DND-41 (cell line): ENCODE data around the gene ARL8B.
A peak's percentile ranks its signal among the peaks of the same experiment; 100 is the strongest.
"Not testable (repeated sequence)": the region's sequence is repeated elsewhere in the genome, so short reads cannot be mapped to it uniquely, and the experiment has no call there.

Experiments used
- ATAC-seq: fragments of 200-7000 bp; cut with Tn5 transposase; 3 replicates; pipeline ENCODE4 v1.9.1; 2021; ENCODE audit warnings: low read depth; ENCODE audit not compliant: insufficient read depth
- DNase-seq: peaks from one replicate; pipeline ENCODE4 v3.0.0-alpha.2; 2020
- H2AFZ ChIP-seq: 2 replicates; pipeline ENCODE4 v1.6.0; 2012; ENCODE audit warnings: low read depth, low read length
- H3K27ac ChIP-seq: 2 replicates; pipeline ENCODE4 v1.5.1; 2012; ENCODE audit warnings: low read length, inconsistent platforms
- H3K27me3 ChIP-seq: fragments of 200-600 bp; sonication (generic); 2 replicates; pipeline ENCODE4 v1.6.0; 2012; ENCODE audit warnings: low read length, mild to moderate bottlenecking, inconsistent platforms; ENCODE audit not compliant: insufficient read depth, poor library complexity
- H3K36me3 ChIP-seq: 2 replicates; pipeline ENCODE4 v1.5.1; 2012; ENCODE audit warnings: low read length, inconsistent platforms; ENCODE audit not compliant: insufficient read depth
- H3K4me1 ChIP-seq: 2 replicates; pipeline ENCODE4 v1.5.1; 2012; ENCODE audit warnings: mild to moderate bottlenecking, low read length; ENCODE audit not compliant: insufficient read depth
- H3K4me2 ChIP-seq: 2 replicates; pipeline ENCODE4 v1.6.0; 2012; ENCODE audit warnings: mild to moderate bottlenecking, moderate library complexity, low read length, inconsistent platforms; ENCODE audit not compliant: insufficient read depth
- H3K4me3 ChIP-seq, 2 experiments: fragments of 200-600 bp in 1 of 2; shearing (Covaris generic) in 1 of 2; 2 replicates each; pipeline ENCODE4 v1.5.1; 2012 to 2016; ENCODE audit warnings: inconsistent platforms in 2 of 2, low read length in 2 of 2, mild to moderate bottlenecking in 2 of 2, low read depth in 1 of 2, moderate library complexity in 1 of 2
- H3K79me2 ChIP-seq: 2 replicates; pipeline ENCODE4 v1.6.0; 2012; ENCODE audit warnings: low read length, inconsistent platforms; ENCODE audit not compliant: insufficient read depth
- H3K9ac ChIP-seq: 2 replicates; pipeline ENCODE4 v1.6.0; 2012; ENCODE audit warnings: low read depth, mild to moderate bottlenecking, inconsistent platforms, low read length, moderate library complexity
- H3K9me3 ChIP-seq: 2 replicates; pipeline ENCODE4 v1.5.1; 2012; ENCODE audit warnings: low read length, moderate library complexity, mild to moderate bottlenecking, inconsistent platforms; ENCODE audit not compliant: insufficient read depth, severe bottlenecking
- H4K20me1 ChIP-seq: 2 replicates; pipeline ENCODE4 v1.6.0; 2012; ENCODE audit warnings: low read length; ENCODE audit not compliant: insufficient read depth
- EZH2 ChIP-seq: IDR thresholded peaks from 3 replicates; pipeline ENCODE4 v1.6.1; 2012; ENCODE audit warnings: borderline replicate concordance, low read depth, mild to moderate bottlenecking, moderate library complexity, low read length, inconsistent platforms; ENCODE audit not compliant: severe bottlenecking
- TF ChIP-seq, protein P1 (sequence below): IDR thresholded peaks from 2 replicates; pipeline ENCODE4 v1.5.1; 2012; ENCODE audit warnings: borderline replicate concordance, low read length, moderate library complexity, mild to moderate bottlenecking; ENCODE audit not compliant: poor library complexity, severe bottlenecking; ENCODE audit errors: extremely low read depth

The ARL8B gene

DNA sequence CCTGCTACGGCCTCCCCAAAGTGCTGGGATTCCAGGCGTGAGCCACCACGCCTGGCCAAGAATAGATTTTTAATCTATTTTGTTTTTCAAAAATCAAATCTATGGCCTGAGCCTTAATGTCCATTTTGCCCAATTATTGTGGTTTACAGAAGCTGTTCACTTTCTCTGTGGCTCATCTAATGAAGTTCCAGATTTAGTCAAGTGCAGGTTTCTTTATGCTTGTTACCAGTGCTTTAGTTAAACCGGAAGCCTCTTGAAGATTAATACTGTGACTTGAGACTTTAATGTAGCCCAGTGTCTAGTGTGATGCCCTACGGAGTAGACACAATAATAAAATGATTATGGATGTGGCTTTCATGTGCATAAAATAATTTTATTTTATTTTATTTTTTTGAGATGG lies 48.9 kb downstream of the ARL8B start:
- Histone ChIP-seq H3K79me2 (peaks cover 73% of the 10 kb centered on the region), H3K36me3 (peaks cover 50% of the 10 kb centered on the region), H3K4me1 (peaks cover 7% of the 10 kb centered on the region)

DNA sequence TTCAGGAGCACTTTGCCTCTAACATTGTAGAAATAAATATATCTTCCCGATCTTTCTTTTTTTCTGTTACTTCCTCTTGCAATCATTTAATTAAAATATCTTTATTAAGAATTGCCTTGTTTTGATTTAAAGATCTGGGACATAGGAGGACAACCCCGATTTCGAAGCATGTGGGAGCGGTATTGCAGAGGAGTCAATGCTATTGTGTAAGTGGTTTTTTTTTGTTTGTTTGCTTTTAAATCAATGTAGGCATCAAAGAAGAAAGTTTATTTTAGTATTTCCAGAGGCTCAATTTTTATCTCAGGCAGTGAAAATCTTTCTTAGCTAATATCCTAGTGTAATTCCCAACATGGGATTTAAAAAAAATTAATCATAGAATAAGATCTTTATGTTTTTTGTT lies 49.9 kb downstream of the ARL8B start:
- H3K27ac ChIP-seq: no peak overlapping the region
- no peak overlapping the region for H2AFZ ChIP-seq
- peaks cover 17% of the 10 kb centered on the region for H3K4me1 ChIP-seq
- no peak for DNase-seq
- H3K9ac ChIP-seq: no peak overlapping the region
- no peaks in the 10 kb centered on the region for H3K27me3 ChIP-seq
- ATAC-seq: no peak
- no peak for TF ChIP-seq EZH2
- TF ChIP-seq, protein P1, sequence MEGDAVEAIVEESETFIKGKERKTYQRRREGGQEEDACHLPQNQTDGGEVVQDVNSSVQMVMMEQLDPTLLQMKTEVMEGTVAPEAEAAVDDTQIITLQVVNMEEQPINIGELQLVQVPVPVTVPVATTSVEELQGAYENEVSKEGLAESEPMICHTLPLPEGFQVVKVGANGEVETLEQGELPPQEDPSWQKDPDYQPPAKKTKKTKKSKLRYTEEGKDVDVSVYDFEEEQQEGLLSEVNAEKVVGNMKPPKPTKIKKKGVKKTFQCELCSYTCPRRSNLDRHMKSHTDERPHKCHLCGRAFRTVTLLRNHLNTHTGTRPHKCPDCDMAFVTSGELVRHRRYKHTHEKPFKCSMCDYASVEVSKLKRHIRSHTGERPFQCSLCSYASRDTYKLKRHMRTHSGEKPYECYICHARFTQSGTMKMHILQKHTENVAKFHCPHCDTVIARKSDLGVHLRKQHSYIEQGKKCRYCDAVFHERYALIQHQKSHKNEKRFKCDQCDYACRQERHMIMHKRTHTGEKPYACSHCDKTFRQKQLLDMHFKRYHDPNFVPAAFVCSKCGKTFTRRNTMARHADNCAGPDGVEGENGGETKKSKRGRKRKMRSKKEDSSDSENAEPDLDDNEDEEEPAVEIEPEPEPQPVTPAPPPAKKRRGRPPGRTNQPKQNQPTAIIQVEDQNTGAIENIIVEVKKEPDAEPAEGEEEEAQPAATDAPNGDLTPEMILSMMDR: no peak
- peaks cover 2% of the 10 kb centered on the region; the same call in 1 of the 2 replicates for H4K20me1 ChIP-seq
- H3K4me3 ChIP-seq: no peak overlapping the region
- H3K36me3 ChIP-seq: peaks cover 60% of the 10 kb centered on the region
- no peak overlapping the region for H3K4me2 ChIP-seq
- H3K9me3 ChIP-seq: no peaks in the 10 kb centered on the region
- peaks cover 71% of the 10 kb centered on the region for H3K79me2 ChIP-seq

More for the DNA sequence above, 48.9 kb downstream of the ARL8B start:
- Histone ChIP-seq H3K4me3 (no peak overlapping the region), H3K9ac (no peak overlapping the region), H4K20me1 (peaks cover 4% of the 10 kb centered on the region; the same call in 1 of the 2 replicates), H3K4me2 (no peak overlapping the region), H3K27ac (no peak overlapping the region), H2AFZ (no peak overlapping the region), H3K9me3 (no peaks in the 10 kb centered on the region), H3K27me3 (no peaks in the 10 kb centered on the region)
- ATAC-seq (no peak), DNase-seq (no peak)
- TF ChIP-seq, protein P1: no peak
- no peak for TF ChIP-seq EZH2

DNA sequence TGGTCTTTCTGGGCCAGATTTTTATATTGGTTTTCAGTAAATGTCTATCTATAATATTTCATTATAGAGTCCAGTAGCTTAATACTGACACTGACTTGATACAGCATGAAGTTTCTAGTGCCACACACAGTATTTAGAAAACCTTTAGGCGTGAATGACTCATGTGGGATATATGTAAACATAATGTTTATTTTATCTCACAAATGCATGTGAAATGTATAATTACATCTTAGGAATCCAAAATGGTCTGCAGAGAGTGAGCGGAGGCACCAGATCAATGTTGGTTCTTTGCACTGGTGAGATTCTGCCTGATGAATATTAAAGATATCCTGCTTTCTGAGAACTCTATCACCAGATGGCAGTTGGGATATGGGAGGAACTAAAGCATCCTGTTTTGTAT lies 56.9 kb downstream of the ARL8B start:
- peak overlapping the region; percentile 41 for H3K4me2 ChIP-seq
- H3K79me2 ChIP-seq: peaks cover 60% of the 10 kb centered on the region
- H3K4me1 ChIP-seq: peaks cover 88% of the 10 kb centered on the region
- not testable (repeated sequence) for H3K27me3 ChIP-seq, H3K4me3 ChIP-seq, H2AFZ ChIP-seq, DNase-seq, H3K9me3 ChIP-seq, H4K20me1 ChIP-seq
- peak overlapping the region; percentile 95 for H3K27ac ChIP-seq
- ATAC-seq: peak; percentile 32; the same call in 2 of the 3 replicates
- H3K36me3 ChIP-seq: peaks cover 55% of the 10 kb centered on the region
- peak overlapping the region; percentile 52 for H3K9ac ChIP-seq

DNA sequence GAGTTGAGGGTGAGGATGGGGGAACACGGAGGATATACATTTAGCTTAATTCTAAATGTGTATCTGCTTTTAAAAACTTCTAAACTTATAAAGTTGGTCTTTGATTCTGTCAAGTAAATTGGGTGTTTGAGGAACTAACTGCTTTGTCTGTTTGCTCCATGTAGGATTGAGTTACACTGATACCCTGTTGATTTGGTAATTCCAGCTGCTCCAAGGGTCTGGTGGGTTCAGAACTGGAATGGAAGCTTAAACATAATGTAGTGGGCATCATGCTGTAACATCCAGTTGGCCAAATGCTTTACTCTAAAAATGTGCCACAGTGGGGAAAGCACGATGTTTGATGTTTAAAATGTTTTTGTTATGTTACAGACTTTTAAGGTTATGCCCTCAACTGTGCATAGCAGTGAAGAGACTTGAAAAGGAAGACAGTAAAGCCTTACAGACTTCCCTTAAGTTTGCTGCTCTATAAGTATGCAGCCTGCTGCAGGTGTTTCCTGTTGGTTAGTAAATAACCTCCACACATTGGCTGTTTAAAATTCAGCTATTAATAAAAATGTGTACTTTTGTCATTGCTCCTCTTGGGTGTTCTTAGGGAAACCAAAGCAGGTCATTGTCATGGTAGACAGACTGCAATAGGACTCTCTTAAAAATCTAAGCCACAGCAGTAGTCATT lies 59.5 kb downstream of the ARL8B start:
- H2AFZ ChIP-seq: no peak overlapping the region
- H3K79me2 ChIP-seq: peaks cover 61% of the 10 kb centered on the region
- H3K9ac ChIP-seq: peak overlapping the region; percentile 52
- no peak for TF ChIP-seq EZH2
- TF ChIP-seq, protein P1: no peak
- peak overlapping the region in 1 of 2 experiments; percentile 29; a peak in 2 of 4 replicates for H3K4me3 ChIP-seq
- peaks cover 38% of the 10 kb centered on the region for H3K36me3 ChIP-seq
- ATAC-seq (peak; percentile 96), DNase-seq (peak; percentile 71)
- no peaks in the 10 kb centered on the region for H3K27me3 ChIP-seq
- H3K27ac ChIP-seq: peak overlapping the region; percentile 95
- H3K4me1 ChIP-seq: peaks cover 98% of the 10 kb centered on the region
- no peaks in the 10 kb centered on the region for H3K9me3 ChIP-seq
- H3K4me2 ChIP-seq: peak overlapping the region; percentile 55
- H4K20me1 ChIP-seq: no peaks in the 10 kb centered on the region

DNA sequence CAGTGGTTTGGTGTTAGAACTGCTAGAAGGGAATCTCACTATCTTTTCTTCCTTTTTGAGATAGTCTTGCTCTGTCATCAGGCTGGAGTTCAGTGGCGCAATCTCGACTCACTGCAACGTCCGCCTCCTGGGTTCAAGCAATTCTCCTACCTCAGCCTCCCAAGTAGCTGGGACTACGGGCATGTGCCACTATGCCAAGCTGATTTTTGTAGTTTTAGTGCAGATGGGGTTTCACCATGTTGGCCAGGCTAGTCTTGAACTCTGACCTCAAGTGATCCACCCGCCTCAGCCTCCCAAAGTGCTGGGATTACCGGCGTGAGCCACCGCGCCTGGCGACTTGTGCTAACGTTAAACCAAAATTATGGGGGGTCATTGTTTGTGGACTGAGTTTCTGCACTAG lies 61.6 kb downstream of the ARL8B start:
- not testable (repeated sequence) for H3K27me3 ChIP-seq, H3K4me3 ChIP-seq, H2AFZ ChIP-seq, DNase-seq, H4K20me1 ChIP-seq, ATAC-seq, H3K9ac ChIP-seq, H3K9me3 ChIP-seq, H3K4me2 ChIP-seq
- Histone ChIP-seq H3K27ac (peak overlapping the region; percentile 95), H3K36me3 (peaks cover 30% of the 10 kb centered on the region), H3K4me1 (peaks cover 83% of the 10 kb centered on the region), H3K79me2 (peaks cover 66% of the 10 kb centered on the region)
